ENCODE results near the gene RAC2.

Gene RAC2

GRCh38 chr22:37184816-37185541 is 59.1 kb downstream of the RAC2 start:
- no peak for FAIRE-seq

GRCh38 chr22:37184380-37184755 is 59.7 kb downstream of the RAC2 start:
- no peak for FAIRE-seq

DNA sequence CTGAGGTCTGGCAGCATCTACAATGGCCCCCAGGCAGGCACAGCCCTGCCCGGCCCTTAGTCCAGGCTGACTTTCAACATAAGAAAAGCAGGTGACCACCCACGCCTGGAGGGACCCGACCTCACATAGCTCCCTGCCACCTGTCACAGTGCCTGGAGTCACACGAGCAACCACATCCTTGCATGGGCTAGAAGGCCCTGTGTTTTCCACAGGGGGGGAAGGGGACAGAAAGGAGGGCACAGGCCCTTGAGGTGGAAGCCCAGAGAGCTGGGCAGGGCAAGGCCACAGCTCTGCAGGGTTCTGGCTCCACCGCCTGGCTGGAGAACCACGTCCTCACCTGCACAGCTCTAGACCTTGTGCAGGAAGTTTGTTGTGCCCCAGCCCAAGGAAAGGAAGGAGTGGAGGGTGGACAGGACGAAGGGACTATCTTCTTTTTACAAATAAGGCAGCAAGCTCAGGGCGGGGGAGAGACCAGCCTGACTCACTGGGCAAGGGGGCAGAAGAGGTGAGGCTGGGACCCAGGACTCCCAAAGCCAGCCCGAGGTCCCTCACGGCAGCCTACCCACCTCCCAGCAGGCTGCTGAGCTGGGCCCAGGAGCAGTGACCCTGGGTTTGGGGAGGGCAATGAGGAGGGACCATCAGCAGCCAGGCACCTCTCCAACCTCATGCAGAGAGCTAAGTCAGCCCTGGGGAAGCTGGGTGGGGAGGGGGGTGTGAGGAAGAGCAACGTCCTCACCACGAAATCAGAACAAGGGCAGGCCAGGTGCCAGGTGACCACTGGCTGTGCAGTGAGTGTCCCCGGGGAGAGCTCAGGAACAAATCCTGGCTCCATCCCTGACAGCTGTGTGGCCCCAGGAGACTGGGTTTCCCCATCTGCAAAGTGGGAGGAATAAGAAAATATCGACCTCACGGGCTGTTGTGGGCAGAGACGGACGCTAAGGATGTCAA is 60.4 kb downstream of the RAC2 start:
- FAIRE-seq, result no peak

DNA sequence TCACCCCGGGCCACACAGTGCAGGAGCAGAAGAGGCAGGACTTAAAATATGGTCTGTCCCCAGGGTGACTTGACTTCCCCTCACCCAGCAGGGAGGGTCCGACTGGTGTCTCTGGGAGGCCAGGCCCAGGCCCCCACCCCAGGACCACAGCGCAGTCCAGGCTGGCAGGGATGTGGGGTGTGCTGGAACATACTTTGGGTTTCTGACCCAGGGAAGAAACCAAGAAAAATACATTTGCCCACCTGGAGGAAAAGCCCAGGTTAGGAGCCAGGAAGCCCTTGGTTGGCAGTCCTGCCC is 61.2 kb downstream of the RAC2 start:
- FAIRE-seq, result no peak

DNA sequence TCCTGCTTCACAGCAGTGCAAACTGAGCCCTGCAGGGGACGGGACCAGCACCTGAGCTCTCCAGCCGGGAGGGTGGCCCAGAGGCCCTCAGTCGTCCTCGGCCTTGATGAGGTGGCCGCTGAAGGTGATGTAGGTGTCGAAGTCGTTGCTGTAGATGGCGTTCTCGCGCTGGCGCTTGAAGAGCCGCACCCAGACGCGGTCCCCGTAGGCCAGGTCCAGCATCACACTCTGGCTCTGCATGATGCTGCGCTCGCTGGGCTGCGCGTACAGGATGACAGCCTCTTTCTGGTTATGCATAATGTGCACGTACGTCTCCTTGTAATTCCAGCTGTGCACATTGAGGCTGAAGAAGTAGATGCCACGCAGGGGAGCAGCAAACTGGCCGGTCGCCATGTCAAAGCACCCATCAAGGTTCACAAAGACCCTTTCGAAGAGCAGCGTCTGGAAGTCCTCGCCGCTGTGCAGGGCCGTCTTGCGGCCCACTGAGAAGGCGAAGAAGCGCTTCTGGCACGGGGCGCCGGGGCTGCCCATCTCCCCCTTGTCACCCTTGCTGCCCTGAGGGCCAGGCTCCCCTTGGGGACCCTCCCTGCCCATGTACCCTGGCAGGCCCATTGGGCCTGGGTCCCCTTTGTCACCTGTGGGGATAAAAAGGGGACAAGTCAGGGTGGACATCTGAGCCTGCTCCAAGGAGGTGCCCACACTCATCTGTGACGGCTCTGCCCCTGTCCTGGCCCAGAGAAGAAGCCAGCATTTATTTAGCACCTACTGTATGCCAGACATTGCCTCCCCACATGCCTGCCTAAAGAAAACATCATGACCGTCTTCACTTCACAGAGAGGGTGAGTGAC is 61.7 kb downstream of the RAC2 start:
- FAIRE-seq, result no peak

DNA sequence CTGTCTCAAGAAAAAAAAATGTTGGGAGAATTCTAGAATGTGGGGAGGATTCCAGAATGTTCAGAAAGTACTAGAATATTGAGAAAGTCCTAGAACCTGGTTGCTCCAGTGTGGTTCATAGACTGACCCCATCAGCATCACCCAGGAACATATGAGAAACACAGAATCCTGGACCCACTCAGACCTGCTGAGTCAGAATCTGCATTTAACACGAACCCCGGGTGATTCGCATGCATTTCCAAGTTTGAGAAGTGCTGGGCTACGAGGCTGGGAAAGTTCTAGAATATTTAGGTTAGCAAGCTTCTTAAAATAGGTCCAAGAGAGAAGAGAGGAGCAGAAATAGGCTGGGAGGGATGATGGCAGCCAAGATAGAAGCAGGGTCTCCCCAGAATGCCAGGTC is 62.4 kb downstream of the RAC2 start:
- FAIRE-seq, result no peak

GRCh38 chr22:37180531-37181231 is 63.4 kb downstream of the RAC2 start:
- no peak for FAIRE-seq

DNA sequence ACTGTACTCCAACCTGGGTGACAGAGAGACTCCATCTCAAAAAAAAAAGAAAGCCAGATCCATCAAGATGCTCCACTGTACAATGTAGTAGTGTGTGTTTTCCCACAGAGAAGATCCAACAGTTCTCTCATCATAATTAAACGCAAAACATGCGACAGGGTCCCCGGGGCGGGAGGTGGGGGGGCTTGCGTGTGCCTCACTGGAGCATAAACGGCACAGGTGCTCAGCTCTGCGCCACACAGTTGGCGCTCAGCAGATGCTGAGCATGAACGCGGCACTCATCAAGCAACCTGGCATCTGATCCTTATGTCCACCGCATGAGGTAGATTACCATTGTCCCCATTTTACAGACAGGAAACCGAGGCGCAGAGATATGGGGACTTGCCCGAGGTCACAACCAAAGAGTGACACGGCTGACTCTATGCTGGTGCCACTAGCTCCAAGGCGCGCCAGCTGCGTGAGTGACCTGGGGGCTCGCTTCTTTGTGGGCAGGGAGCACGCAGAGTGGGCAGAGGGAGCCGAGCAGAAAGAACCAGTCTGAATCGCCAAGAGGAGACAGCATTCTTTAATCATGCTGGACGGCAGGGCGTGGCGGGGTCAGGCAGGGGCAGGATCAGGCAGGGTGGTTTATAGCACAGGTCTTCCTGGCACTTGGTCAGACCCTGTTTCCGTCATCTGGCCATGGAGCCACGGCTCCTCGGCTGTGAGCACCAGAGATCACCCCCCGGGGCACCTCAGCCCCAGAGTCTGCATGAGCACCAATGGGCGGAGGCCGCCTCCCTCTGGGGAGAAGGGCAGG is 64.2 kb downstream of the RAC2 start:
- no peak for FAIRE-seq

GRCh38 chr22:37179126-37179470 is 65.0 kb downstream of the RAC2 start:
- FAIRE-seq, result no peak

DNA sequence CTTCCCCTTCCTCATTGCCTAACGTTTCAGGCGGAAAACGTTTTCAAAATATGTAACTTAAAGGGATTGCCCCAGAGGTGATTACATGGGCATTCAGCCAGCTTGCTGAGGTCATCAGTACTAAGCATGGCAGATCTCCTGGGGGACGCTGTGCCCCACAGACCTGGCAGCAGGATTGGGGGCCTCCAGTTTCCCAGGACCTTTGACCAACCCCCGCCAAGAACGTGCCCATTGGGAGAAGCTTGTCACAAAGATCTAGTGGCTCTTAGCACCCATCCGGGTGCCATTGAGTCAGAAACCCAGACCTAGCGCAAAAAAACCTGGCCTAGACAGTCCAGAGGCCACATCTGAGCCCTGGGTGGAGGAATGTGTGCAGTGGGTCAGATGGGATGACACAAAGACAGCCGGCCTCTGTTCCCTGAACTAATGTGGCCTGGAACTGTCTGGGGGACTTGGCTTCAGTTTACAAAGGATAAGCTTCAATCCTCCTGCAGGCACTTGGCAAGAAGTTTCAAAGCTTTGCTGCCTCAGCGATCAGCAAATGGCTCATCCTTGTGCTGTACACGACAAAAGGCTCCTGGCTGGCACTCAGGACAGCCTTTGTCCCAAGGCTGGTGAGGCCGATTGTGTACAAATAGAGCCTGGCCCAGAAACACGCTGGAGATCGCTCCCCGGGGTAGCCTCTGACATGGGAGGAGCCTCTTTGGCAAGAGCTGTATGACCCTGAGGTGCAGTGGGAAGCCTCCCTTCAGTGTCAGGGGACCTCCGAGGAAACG is 65.5 kb downstream of the RAC2 start:
- FAIRE-seq, result no peak

- no peak for FAIRE-seq
These were observed 66.3 kb downstream of the RAC2 start for GRCh38 chr22:37177755-37178154.

DNA sequence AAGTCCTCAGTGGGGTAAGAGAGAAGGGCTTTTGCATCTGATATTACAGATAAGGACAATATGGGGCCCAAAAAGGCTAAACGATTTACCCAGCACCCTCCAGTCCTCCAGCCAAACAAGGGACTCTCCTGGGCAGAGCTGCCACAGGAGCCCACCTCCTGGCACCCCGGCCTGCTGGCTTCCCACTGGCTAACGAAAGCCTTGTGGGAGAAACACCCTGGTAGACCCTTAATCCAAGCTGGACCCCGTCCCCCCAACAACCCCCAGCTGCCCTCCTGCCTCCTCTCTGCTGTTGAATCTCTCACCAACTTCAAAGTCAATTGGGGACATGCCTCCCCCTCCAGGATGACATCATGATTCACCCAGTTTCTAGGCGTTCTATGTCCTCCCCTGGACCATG is 66.8 kb downstream of the RAC2 start:
- no peak for FAIRE-seq

- no peak for FAIRE-seq
These were observed 67.5 kb downstream of the RAC2 start for GRCh38 chr22:37176464-37177061.

DNA sequence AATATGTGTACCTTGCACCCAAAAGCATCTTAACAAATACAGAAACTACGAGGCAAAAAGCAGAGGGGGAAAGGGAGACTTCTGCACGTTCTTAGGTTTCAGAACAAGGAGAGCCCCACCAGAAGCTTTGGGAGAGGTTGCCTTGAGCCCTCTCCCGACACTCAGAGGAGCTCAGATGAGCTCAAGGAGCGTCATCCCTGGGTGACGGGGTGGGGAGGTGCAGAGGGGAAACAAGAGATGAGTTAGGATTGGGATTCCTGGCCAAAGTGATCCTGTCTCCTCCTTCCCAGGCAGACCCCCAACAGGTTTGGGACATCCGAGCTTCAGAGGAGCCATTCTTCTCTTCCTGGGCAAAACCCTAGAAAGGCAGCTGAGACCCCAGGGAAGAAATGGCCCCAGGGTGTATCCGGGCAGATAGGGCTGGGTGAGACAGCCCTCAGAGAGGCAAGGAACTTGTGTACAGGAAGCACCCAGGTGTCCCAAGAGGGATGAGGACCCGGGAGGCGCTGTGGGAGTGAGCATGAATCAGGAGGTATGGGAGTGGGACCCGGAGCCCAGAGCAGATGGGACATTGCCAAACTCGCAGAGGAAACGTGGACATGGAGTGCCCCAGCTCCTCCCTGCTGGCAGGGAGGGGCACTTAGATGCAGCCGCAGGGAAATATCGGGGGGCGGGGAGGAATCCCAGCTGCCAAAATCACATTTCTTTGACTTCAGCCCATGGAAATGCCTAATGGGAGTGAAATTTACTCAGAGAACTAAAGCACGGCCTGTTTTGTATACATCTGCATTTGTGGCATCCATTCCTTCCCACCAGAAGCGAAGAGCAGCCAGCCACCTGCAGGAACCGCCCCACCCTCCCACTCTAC is 68.4 kb downstream of the RAC2 start:
- FAIRE-seq, result no peak
